ENCODE measurements around the gene ADGRG7.

ADGRG7 gene

DNA sequence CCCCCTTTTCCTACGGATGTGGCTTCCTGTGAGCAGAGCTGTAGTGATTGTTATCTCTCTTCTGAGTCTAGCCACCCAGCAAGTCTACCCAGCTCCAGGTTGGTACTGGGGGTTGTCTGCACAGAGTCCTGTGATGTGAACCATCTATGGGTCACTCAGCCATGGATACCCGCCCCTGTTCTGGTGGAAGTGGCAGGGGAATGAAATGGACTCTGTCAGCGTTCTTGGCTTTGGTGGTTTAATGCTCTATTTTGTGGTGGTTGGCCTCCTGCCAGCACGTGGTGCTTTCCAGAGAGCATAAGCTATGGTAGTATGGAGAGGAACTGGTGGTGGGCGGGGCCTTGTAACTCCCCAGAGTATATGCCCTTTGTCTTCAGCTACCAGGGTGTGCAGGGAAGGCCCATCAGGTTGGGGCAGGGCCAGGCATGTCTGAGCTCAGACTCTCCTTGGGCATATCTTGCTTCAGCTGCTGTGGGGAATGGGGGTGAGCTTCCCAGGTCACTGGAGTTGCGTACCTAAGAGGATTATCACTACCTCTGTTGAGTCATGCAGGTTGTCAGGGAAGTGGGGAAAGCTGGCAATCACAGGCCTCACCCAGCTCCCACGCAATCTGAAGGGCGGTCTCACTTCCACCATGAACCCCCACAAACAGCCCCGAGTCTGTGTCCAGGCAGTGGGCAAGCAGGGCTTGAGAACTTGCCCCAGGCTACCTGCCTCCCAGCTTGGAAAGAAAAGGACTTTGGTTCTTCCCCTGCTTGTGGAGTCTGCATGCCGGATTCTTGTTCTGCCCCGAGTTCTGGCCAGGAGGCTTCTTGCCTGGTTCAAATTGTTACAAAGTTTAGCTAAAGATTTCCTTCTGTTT lies 9.0 kb upstream of the ADGRG7 start:
- no peak for DNase-seq

DNA sequence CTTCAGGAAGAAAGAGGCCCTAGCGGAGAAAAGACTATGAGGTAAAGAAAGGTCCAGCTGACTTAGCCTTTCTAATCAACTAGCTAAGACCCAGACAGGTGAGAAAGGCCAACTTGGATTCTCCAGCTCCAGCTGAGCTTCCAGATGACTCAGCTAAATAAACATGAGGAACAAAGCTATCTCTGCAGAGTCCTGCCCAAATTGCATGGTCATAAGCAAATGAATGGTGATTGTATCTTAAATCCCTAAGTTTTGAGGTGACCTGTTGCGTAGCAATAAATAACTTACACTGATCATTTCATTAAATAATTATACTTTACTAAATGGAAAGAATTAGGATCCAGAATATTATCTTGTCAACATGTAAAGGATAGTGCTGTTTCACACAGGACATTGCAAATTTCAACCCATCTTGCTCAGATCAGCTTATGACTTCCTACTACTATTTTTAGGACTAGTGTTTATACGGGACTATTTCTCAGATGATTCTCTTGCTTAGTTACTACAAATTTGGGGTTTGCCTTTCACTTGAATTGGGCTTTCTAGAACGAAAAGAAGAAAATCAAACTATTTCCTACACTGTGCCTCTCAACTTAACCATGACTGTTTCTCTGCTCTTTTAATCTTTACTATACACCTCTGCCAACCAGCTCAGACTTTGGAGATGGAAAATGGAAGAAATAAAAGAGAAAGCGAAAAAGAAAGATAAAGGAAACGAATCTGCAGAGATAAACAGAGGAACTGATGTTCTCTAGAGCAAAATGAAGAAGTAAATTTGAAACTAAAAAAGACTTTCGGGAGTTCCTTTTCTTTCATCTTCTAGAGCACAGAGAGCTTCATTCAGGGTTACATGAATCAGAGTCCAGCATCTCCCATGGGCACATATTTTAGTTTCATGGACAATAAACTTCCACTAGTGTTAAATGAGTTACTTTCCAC lies 6.6 kb upstream of the ADGRG7 start:
- peak; percentile 33 to 54 for DNase-seq

DNA sequence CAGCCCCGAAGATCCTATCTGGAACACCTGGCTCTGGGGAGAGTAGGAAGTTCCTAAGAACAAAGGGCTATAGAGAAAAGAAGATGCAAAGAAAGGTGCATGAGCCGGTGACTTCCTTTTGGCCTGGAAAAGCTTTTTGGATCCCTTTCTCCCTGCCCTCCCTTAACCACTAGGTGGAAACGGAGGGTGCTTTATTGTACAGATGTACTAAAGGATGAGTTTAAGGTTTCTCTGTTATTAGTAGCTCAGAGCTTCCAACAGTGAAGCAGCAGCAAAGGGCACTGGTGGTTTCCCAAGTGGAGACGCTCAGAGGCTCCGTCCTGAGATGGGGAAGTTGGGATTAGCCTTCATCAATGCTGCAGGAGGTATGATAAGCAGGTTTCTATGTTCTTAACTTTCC lies 5.9 kb upstream of the ADGRG7 start:
- DNase-seq = peak; percentile 18 to 32

DNA sequence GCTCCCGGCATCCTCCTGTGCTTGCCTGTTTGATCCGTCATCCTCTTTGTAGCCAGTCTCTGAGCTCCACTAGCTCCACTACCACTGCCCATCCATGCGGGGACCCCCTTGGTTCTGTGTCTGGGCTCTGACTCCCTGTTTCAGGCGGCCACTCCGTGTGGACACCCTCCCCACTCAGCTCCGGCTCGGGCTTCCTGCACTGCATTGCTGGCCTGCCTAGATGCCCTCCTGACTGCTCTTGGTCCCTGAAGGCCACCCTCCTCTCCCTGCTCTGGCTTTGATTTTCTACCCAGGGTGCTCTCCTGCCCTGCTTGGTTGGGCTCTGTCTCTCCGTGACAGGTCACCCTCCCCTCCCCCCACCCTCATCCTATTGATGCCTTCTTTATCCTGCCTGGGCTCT lies 4.0 kb upstream of the ADGRG7 start:
- DNase-seq = no peak

DNA sequence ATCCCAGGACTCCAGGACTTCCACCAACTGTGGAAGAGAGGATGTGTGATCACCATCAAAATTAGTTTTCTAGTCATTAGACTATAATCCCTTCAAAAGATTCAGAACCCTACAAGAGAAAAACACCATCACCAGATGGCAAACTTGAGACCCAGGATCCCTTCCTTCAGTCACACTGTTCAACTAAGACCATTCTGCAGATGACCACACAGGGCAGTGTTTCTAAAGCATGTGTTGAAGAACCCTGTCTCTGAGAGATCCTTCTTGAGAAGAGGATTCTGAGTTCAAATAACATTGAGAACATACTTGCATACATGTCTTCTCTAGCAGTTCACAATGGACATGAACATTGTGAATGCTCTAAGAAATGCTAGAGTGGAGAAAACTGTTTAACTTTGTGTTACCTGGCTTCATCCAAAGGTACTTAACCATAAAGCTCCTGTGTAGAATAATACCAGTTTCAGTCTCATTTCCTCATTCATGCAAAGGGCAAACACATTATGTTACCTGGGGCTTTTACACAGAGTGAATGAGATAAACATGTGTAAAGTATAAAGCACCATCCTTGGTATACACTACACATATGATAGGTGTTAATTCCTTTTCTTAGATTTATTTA lies 2.4 kb upstream of the ADGRG7 start:
- DNase-seq = no peak

DNA sequence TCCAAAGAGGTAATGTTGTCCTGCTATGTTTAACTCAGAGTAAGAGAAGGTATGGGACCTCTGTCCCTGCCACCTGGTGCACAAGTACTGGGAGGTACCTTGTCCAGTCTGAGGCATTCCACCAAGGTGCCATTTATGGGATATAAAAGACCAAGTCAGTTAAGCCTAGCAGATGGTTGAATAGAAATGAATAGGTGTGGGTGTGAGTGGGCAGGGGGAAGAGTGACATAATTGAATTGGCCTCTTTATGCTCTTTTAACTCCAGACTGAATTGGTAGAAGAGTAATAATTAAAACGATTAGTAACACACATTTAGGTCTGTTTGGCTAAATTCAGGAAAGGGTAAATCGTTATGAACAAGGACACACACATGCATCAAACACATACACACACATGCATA lies 562 bp downstream of the ADGRG7 start:
- no peak for DNase-seq

DNA sequence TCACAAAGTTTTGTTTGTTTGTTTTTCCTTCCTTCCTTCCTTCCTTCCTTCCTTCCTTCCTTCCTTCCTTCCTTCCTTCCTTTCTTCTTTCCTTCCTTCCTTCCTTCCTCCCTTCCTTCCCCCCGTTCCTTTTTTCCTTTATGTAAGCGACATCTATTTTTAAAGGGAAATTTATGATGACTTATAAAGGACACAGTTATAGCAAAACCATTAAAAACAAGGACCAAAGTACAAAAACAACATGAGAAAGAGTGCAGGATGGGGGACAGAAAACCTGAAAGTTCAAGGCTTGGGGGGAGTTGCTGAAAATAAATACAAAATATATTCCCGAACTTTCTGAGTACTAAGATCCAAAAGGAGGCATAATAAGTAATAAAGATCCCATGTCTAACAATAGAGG lies 1.8 kb downstream of the ADGRG7 start:
- no peak for DNase-seq

DNA sequence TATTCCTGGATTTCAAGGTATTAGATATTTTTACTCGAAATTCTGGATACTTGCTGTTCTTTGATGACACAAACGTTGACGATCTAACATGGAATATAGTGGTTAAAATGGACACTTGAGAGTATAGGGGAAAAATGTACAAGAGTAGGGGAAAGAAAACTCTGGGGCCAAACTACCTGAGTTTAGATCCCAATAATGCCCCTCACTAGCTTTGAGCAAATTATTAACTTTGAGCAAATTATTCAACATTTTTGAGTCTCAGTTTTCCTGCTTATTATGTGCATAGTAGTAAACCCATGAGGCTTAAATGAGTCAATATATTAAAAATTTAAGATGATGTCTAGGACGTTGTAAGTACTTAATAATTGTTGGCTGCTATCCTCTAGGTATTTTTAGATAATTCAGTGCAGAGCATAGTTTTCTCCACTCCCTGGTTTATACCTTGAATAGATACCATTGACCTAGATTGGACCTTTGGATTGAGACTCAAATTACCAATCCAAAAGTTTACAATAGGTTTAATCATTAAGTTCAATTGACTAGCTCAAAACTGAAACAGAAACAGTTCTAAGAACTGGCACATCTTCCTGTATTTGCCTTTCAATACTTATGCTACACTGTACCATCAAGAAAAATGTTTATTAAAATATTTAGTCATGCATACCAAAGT lies 4.5 kb downstream of the ADGRG7 start:
- no peak for DNase-seq

DNA sequence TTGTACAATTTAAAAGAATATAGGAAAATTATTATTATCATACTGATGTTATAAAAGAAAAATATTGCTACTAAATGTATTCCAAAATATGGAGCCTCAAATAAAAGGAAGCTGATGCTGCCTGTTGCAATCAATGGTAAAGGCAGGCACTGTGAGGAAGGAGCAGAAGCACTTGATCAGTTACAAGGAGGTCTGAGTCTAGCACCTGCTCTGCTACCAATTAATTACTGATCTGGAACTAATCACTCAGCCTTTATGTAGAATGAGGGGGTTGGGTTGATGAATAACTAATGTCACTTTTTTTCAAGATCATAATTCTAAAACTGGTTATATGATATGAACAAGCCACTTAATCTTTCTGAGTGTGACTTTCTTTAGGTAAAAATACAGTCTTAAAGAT lies 5.5 kb downstream of the ADGRG7 start:
- DNase-seq = no peak

DNA sequence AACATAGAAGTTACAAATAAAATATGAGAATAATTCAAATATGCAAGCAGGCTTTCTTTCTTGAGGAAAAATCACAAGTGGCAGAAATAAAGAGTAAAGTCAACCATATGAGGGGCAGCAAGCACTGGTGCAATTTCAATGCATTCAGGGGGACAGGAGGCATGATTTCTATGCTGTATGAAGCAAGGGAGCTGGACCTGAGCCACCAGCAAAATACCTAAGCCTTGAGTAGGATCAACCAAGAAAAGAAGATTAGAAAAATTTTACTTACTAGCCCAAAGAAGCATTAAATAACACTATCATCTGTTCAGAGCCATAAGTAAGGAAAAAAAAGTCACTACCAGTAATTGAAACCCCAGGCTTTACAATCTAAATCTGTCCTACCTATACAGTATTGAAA lies 6.3 kb downstream of the ADGRG7 start:
- no peak for DNase-seq

DNA sequence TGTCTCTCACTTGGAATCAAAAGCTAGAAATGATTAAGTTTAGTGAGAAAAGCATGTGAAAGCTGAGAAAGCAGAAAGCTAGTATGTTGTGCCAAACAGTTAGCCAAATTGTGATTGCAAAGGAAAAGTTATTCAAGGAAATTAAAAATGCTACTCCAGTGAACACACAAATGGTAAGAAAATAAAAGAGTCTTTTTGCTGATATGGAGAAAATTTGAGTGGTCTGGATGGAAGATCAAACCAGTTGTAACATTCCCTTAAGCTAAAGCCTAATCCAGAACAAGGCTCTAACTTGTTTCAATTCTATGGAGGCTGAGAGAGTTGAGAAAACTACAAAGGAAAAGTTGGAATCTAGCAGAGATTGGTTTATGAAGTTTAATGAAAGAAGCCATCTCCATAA lies 11.8 kb downstream of the ADGRG7 start:
- no peak for DNase-seq

DNA sequence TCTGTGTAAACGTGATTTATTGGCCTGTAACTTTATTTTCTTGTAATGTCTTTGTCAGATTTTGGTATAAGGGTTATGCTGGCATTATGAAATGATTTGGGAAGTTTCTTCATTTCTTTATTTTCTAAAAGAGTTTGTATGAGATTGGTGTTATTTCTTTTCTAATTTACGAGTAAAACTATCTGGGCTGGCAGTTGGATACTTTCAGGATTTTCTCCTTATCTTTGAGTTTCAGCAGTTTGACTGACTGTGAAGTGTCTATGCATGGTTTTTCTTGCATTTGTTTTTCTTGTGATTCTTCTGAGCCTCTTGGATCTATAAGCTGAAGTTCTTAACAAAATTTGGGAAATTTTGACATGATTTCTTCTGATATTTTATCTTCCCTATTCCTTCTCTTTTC lies 18.1 kb downstream of the ADGRG7 start:
- DNase-seq = no peak

DNA sequence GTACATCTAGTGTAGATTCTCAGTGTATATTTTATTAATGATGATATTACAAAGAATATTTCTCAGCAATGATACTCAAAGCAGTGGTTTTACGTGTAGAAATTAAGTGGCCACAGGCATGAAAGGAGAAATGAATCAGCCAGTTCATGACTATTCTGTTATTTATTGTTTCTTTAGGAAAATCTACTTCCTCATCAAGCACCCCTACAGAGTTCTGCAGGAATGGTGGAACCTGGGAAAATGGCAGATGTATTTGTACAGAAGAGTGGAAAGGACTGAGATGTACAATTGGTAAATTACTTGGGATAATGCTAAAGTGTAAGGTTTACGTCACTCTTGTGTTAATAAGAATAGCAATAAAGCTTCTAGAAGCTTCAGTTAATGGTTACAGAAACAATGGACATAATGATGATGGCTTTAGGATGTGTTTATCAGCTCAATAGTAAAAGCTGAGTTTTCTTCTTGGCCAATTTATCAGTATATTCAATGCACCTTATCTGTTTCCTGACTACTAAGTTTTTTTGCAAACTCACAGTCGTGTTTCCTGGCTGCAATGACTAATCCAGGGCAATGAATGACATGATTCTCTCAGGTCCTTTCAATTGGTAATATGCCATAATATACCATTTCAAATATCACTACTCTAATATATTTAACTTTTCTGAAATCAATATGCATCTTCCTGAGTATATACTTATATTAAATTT lies 20.2 kb downstream of the ADGRG7 start:
- DNase-seq = no peak

DNA sequence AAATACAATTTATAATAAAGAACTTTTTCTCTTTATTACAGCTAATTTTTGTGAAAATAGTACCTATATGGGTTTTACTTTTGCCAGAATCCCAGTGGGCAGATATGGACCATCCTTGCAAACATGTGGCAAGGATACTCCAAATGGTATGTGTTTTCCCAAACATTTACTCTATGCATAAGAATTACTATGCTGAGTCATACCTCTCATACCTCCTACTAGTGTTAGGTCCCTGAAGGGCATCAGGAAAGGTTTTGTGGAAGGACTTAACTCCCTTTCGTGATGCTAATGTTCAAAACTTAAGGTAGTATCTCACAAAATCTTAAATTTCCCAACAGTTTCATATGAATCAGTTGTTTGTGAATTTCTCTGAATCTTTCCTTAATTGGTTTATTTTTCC lies 21.3 kb downstream of the ADGRG7 start:
- no peak for DNase-seq

DNA sequence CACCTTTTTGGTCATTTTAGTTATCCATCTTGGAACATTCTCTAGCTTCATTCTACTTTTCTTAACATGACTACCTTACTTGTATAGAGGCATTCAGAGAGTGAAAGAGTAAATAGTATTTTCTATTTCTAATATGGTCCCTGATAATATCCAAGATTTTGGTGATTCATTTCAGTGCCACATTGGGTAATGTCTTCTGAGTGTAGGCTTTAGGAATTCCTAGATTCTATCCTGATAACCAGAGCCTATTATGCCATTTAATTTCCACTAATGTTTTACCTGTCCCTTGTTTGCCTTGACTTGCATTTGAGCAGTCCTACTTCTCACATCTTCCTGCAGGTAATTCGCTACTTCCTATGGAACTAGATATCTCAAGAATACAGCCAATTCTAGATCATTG lies 21.8 kb downstream of the ADGRG7 start:
- no peak for DNase-seq

DNA sequence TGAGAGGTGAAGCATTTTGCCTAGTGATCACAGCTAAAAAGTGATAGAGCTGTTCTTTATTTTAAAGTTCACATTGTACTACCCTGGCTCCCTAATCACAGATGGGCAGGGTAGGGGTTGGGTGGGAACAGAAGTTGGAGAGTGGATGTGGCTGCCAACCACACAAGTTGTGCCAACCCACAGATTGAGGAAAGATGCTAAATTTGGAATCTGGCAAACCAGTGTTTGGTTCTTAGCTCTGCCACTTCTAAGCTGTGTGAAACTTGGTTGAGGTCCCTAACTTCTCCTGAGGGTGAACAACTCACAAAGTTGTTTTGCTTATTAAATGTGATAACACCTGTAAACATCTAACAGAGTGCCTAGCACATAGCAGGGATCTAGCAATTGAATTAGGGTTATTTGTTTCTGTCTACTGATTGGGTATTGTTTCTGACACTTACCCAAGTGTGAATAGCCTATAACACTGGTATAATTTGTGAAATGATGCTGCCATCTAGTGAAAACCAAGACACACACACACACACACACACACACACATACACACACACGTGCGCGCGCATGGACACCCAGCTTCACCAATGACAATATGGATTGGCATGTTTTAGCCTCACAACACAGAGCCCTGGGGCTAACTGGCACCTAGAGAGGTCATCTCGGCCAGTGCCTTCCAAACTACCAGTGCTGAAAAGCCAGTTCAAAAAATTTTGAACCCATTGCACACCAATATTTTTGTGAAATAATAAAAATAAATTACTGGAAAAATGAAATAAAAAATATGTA lies 25.3 kb downstream of the ADGRG7 start:
- DNase-seq = peak in 1 of 2 donors; percentile 4

DNA sequence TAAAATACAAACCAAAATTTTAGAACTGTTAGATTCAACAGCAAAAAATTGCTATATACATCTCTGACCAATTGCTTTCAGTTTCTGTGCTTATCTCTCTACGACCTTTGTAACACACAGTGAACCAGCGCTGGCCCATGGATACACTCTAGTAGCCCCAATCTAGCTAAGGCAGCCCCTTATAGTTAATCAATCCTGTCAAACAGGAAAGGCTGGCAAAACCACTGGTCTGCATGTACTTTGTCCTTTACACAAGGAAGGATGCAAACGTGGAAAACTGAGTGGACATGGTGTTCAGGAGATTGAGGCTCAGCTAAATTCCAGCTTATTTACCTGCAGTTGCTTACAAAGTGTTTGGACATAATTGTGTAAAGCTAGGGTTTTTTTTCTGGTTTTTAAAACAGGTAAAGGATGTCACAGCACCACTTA lies 25.9 kb downstream of the ADGRG7 start:
- no peak for DNase-seq

DNA sequence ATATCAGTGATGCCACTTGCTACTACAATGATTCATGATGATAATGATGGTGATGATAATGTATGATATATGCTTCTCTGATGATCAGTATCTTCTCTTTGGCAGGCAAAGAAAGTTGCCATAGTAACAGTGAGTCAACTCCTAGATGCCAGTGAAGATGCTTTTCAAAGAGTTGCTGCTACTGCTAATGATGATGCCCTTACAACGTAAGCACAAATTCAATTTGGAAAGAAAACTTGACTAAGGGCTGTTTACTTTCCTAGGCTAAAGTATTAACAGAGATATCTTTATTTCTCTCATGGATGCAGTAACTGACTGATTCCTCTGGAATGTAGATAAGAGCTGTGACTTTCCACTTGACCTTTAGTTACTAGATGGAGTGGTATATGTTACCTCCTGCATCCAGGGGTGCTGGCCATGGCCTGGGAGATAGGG lies 27.8 kb downstream of the ADGRG7 start:
- DNase-seq = no peak

DNA sequence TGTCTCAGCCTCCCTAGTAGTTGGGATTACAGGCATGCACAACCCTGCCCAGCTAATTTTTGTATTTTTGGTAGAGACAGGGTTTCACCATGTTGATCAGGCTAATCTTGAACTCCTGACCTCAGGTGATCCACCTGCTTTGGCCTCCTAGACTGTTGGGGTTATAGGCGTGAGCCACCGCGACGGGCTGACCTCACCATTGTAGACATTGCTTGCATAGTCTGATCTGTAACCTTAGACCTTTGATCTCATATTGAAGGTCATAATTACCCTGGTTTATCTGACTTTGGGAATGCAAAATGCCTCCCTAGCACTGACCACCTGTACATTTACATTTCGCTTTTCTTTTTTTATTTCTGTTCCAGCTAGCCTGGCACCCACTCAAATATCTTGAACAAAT lies 31.2 kb downstream of the ADGRG7 start:
- DNase-seq = no peak

DNA sequence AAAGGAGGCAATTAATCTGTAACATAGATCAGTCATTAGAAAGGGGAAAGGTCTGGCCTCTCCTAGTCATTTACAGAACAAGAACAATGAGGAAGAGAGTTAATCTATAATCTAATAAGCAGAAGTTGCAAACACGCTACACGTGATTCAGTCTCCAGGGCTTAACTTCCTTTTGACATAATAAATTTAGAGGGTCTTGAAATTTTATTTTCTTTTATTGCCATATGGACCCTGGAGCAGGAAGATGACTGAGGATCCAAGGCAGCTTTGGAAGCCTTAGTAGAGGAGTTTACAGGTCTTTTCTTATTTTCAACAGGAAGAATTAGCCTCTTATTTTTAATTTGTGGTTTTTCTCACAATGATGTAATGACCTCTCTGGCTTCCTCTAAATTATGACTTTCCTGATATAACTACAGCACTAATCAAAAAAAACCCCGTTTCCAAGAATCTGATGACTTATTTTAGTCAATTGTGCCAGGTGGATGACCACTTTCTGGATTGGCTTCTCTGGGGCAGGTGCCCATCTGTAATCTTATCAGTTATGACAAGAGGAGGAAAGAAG lies 32.2 kb downstream of the ADGRG7 start:
- DNase-seq = peak in 1 of 2 donors; percentile 43

DNA sequence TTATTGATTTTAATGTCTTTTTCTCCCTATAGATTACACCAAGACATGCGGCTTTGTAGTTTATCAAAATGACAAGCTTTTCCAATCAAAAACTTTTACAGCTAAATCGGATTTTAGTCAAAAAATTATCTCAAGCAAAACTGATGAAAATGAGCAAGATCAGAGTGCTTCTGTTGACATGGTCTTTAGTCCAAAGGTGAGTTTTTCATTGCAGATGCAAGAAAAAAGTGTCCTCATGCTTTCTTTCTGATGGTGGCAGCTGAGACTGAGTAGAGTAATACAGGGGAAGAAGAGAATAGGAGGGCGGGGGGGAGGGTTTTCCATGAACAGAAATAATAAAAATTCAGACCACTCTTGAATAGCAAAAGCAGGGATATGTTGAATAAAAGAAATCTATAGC lies 36.5 kb downstream of the ADGRG7 start:
- DNase-seq = no peak
